Neural cell (in vitro differentiated cells): ENCODE measurements around the gene ZNF132. TPM values are rescaled to one million over a fixed set of nuclear protein-coding genes. Genes with fewer than 3 reads are reported as not detected.

ENCODE experiments used
- H2AFZ ChIP-seq: fragments of 200-600, 300-800 bp; sonication (generic), shearing (Covaris generic); 2 replicates; pipeline ENCODE4 v1.6.0; 2014; ENCODE audit warnings: low read depth, mild to moderate bottlenecking, antibody characterized with exemption, low read length, moderate library complexity
- H3F3A ChIP-seq: fragments of 200-600 bp; shearing (Covaris generic); 2 replicates; pipeline ENCODE4 v1.6.1; 2016; ENCODE audit warnings: mild to moderate bottlenecking, moderate library complexity, mixed read lengths, antibody characterized with exemption, low read length; ENCODE audit not compliant: insufficient read depth, poor library complexity, severe bottlenecking
- H3K27ac ChIP-seq: fragments of 200-600, 300-800 bp; sonication (generic), shearing (Covaris generic); 2 replicates; pipeline ENCODE4 v1.5.1; 2014; ENCODE audit warnings: mild to moderate bottlenecking, low read length, moderate library complexity
- H3K27me3 ChIP-seq: fragments of 300-800, 200-600 bp; sonication (generic), shearing (Covaris generic); 2 replicates; pipeline ENCODE4 v1.6.0; 2014; ENCODE audit warnings: mild to moderate bottlenecking, low read depth, low read length, moderate library complexity; ENCODE audit not compliant: insufficient read depth
- H3K36me3 ChIP-seq: fragments of 300-800, 200-600 bp; sonication (generic), shearing (Covaris generic); 2 replicates; pipeline ENCODE4 v1.5.1; 2014; ENCODE audit warnings: mild to moderate bottlenecking, antibody characterized with exemption, low read length, moderate library complexity; ENCODE audit not compliant: insufficient read depth
- H3K4me2 ChIP-seq: fragments of 300-800, 200-600 bp; sonication (generic), shearing (Covaris generic); 2 replicates; pipeline ENCODE4 v1.6.0; 2014; ENCODE audit warnings: mild to moderate bottlenecking, low read length
- H3K4me3 ChIP-seq: fragments of 300-800, 200-600 bp; sonication (generic), shearing (Covaris generic); 2 replicates; pipeline ENCODE4 v1.5.1; 2014; ENCODE audit warnings: mild to moderate bottlenecking, low read length, moderate library complexity
- H3K79me2 ChIP-seq: fragments of 200-600 bp; shearing (Covaris generic); replicated peaks from 2 replicates; pipeline ENCODE4 v1.6.0; 2014; ENCODE audit warnings: mild to moderate bottlenecking, low read length, moderate library complexity; ENCODE audit not compliant: insufficient read depth
- H3K9ac ChIP-seq: fragments of 300-800, 200-600 bp; sonication (generic), shearing (Covaris generic); 2 replicates; pipeline ENCODE4 v1.6.1; 2016; ENCODE audit warnings: mild to moderate bottlenecking, low read length, mixed read lengths
- H3K9me2 ChIP-seq: fragments of 200-600 bp; shearing (Covaris generic); 2 replicates; pipeline ENCODE4 v1.6.1; 2016; ENCODE audit warnings: mild to moderate bottlenecking, low read length, mixed read lengths; ENCODE audit not compliant: insufficient read depth
- H3K9me3 ChIP-seq: fragments of 200-600, 300-800 bp; sonication (generic), shearing (Covaris generic); 2 replicates; pipeline ENCODE4 v1.6.1; 2016; ENCODE audit warnings: mild to moderate bottlenecking, mixed run types, low read length, moderate library complexity, mixed read lengths
- H4K20me1 ChIP-seq: fragments of 200-600 bp; shearing (Covaris generic); 2 replicates; pipeline ENCODE4 v1.6.1; 2016; ENCODE audit warnings: mild to moderate bottlenecking, mixed run types; ENCODE audit not compliant: insufficient read depth
- EP300 ChIP-seq: fragments of 450-650 bp; conservative IDR thresholded peaks from 2 replicates; pipeline ENCODE4 v1.6.1; 2014; ENCODE audit warnings: antibody characterized with exemption, mild to moderate bottlenecking, moderate library complexity; ENCODE audit not compliant: poor library complexity, severe bottlenecking
- EZH2 ChIP-seq: fragments of 200-600, 300-800 bp; shearing (Covaris generic), sonication (generic); IDR thresholded peaks from 2 replicates; pipeline ENCODE4 v1.6.1; 2014; ENCODE audit warnings: antibody characterized with exemption, low read length, borderline replicate concordance, mild to moderate bottlenecking; ENCODE audit not compliant: insufficient read depth, poor library complexity, severe bottlenecking
- MXI1 ChIP-seq: fragments of 450-650 bp; conservative IDR thresholded peaks from 2 replicates; pipeline ENCODE4 v1.6.1; 2014; ENCODE audit warnings: antibody characterized with exemption, mild to moderate bottlenecking; ENCODE audit not compliant: poor library complexity, severe bottlenecking
- POLR2AphosphoS5 ChIP-seq: IDR thresholded peaks from 2 replicates; pipeline ENCODE4 v1.6.1; 2012
- RAD21 ChIP-seq: fragments of 450-650 bp; conservative IDR thresholded peaks from 2 replicates; pipeline ENCODE4 v1.6.1; 2014; ENCODE audit warnings: antibody characterized with exemption, mild to moderate bottlenecking, moderate library complexity
- SMC3 ChIP-seq: fragments of 450-650 bp; conservative IDR thresholded peaks from 2 replicates; pipeline ENCODE4 v1.6.1; 2014; ENCODE audit warnings: antibody characterized with exemption, mild to moderate bottlenecking, moderate library complexity; ENCODE audit not compliant: poor library complexity
- TAF1 ChIP-seq: IDR thresholded peaks from 2 replicates; pipeline ENCODE4 v1.6.1; 2012; ENCODE audit warnings: low read depth
- polyA plus RNA-seq: library from polyadenylated mRNA; depleted of rRNA; stranded (reverse); fragments of >200 nt; gene quantifications from 2 replicates; pipeline ENCODE4 v1.2.3, GENCODE V29; 2014
- TF ChIP-seq, protein P1 (sequence below): fragments of 450-650 bp; IDR thresholded peaks from 2 replicates; pipeline ENCODE4 v1.5.1; 2014; ENCODE audit warnings: antibody characterized with exemption, mild to moderate bottlenecking, moderate library complexity; ENCODE audit not compliant: poor library complexity, severe bottlenecking
- TF ChIP-seq, protein P2 (sequence below): IDR thresholded peaks from 2 replicates; pipeline ENCODE4 v1.6.1; 2012; ENCODE audit warnings: borderline replicate concordance

Gene ZNF132
- polyA plus RNA-seq, 1 donor from 2014 or later: 0.77 TPM

DNA sequence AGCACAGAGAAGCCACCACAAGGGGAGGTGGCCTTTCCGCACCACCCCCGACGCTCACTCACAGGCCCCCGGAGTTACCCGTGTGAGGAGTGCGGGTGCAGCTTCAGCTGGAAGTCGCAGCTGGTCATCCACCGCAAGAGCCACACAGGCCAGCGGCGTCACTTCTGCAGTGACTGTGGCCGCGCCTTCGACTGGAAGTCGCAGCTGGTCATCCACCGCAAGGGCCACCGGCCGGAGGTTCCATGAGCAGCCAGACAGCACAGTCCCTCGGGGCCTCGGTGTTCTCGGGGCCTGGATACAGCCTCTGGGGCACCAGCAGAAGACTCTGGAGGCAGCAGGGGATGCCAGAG is 40.5 kb upstream of the ZNF132 start:
- Histone ChIP-seq H3K27ac (no peak overlapping the region), H3K27me3 (no peaks in the 10 kb centered on the region), H2AFZ (no peak overlapping the region), H3F3A (no peaks in the 10 kb centered on the region), H3K9ac (no peak overlapping the region), H4K20me1 (no peaks in the 10 kb centered on the region), H3K9me3 (no peaks in the 10 kb centered on the region), H3K36me3 (no peaks in the 10 kb centered on the region), H3K79me2 (no peaks in the 10 kb centered on the region), H3K4me3 (no peak overlapping the region), H3K9me2 (no peaks in the 10 kb centered on the region), H3K4me2 (no peak overlapping the region)
- TF ChIP-seq EZH2 (no peak), MXI1 (no peak), RAD21 (no peak), TAF1 (no peak), SMC3 (no peak), POLR2AphosphoS5 (no peak)
- TF ChIP-seq, protein P1, sequence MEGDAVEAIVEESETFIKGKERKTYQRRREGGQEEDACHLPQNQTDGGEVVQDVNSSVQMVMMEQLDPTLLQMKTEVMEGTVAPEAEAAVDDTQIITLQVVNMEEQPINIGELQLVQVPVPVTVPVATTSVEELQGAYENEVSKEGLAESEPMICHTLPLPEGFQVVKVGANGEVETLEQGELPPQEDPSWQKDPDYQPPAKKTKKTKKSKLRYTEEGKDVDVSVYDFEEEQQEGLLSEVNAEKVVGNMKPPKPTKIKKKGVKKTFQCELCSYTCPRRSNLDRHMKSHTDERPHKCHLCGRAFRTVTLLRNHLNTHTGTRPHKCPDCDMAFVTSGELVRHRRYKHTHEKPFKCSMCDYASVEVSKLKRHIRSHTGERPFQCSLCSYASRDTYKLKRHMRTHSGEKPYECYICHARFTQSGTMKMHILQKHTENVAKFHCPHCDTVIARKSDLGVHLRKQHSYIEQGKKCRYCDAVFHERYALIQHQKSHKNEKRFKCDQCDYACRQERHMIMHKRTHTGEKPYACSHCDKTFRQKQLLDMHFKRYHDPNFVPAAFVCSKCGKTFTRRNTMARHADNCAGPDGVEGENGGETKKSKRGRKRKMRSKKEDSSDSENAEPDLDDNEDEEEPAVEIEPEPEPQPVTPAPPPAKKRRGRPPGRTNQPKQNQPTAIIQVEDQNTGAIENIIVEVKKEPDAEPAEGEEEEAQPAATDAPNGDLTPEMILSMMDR: no peak
- TF ChIP-seq, protein P2, sequence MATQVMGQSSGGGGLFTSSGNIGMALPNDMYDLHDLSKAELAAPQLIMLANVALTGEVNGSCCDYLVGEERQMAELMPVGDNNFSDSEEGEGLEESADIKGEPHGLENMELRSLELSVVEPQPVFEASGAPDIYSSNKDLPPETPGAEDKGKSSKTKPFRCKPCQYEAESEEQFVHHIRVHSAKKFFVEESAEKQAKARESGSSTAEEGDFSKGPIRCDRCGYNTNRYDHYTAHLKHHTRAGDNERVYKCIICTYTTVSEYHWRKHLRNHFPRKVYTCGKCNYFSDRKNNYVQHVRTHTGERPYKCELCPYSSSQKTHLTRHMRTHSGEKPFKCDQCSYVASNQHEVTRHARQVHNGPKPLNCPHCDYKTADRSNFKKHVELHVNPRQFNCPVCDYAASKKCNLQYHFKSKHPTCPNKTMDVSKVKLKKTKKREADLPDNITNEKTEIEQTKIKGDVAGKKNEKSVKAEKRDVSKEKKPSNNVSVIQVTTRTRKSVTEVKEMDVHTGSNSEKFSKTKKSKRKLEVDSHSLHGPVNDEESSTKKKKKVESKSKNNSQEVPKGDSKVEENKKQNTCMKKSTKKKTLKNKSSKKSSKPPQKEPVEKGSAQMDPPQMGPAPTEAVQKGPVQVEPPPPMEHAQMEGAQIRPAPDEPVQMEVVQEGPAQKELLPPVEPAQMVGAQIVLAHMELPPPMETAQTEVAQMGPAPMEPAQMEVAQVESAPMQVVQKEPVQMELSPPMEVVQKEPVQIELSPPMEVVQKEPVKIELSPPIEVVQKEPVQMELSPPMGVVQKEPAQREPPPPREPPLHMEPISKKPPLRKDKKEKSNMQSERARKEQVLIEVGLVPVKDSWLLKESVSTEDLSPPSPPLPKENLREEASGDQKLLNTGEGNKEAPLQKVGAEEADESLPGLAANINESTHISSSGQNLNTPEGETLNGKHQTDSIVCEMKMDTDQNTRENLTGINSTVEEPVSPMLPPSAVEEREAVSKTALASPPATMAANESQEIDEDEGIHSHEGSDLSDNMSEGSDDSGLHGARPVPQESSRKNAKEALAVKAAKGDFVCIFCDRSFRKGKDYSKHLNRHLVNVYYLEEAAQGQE: no peak

DNA sequence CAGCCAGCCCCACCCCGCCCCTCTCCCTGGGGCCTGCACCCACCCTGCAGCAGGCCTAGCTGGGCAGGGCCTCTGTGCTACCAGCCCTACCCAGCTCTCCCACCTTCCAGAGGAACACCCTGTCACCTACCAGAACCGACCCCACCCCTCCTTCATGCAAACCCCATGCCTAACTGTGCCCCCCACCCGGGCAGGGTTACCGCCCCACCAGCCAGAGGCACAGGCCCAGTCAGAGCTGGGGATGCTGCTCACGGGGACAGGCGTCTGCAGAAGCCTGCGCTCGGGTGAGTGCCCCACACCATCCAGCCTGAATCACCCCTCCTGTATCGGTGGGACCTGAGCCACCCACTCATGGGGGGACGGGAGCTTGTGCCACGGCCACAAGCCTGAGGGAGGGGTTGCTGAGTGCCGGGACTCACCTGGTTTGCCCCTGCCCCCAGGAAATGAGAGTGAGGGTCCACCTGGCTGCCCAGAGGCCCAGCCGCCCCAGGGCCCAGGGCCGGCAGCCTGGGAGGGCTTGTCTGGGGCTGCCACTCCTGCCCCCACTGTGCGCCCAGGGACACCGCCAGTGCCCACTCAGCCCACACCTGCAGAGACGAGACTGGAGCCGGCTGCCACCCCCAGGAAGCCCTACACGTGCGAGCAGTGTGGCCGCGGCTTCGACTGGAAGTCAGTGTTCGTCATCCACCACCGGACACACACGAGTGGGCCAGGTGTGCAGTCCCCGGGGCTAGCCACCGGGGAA is 40.0 kb upstream of the ZNF132 start:
- H3K27ac ChIP-seq: no peak overlapping the region
- H3K36me3 ChIP-seq: no peaks in the 10 kb centered on the region
- H3K27me3 ChIP-seq: no peaks in the 10 kb centered on the region
- no peak overlapping the region for H3K4me2 ChIP-seq
- TF ChIP-seq POLR2AphosphoS5 (peak; percentile 0), RAD21 (no peak)
- H3K9ac ChIP-seq: no peak overlapping the region
- H3K4me3 ChIP-seq: no peak overlapping the region
- no peak overlapping the region for H2AFZ ChIP-seq
- H3F3A ChIP-seq: no peaks in the 10 kb centered on the region
- H3K9me2 ChIP-seq: no peaks in the 10 kb centered on the region
- no peaks in the 10 kb centered on the region for H3K9me3 ChIP-seq
- H4K20me1 ChIP-seq: no peaks in the 10 kb centered on the region
- no peaks in the 10 kb centered on the region for H3K79me2 ChIP-seq

DNA sequence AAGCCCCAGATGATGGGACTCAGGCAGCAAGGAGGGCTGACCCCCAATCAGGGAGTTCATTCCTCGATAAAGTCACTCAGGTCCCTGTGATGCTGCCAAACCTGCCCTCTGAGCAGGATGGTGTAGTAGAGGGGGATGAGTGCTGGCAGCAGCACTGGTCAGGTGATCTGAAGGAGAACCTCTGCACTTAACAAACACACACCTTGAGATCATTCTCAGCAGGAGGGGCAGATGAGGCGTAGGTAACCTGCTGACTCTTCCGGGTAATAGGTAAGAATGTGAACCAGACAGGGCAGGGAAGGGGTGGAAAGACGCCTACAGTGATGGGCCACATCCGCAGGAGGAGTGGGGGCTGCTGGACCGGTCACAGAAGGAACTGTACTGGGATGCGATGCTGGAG is 39.4 kb upstream of the ZNF132 start:
- Histone ChIP-seq H3K4me2 (no peak overlapping the region), H3F3A (no peaks in the 10 kb centered on the region), H3K9me3 (no peaks in the 10 kb centered on the region), H3K27ac (no peak overlapping the region), H3K4me3 (no peak overlapping the region), H3K36me3 (no peaks in the 10 kb centered on the region), H3K9ac (no peak overlapping the region), H3K27me3 (no peaks in the 10 kb centered on the region), H3K79me2 (no peaks in the 10 kb centered on the region), H3K9me2 (no peaks in the 10 kb centered on the region), H4K20me1 (no peaks in the 10 kb centered on the region), H2AFZ (no peak overlapping the region)
- no peak for TF ChIP-seq RAD21
- no peak for TF ChIP-seq MXI1
- TF ChIP-seq EZH2: no peak
- no peak for TF ChIP-seq SMC3
- TF ChIP-seq EP300: no peak
- TF ChIP-seq POLR2AphosphoS5: no peak
- TF ChIP-seq, protein P1: no peak
- TF ChIP-seq, protein P2: no peak
- TF ChIP-seq TAF1: no peak
